Neural cell (in vitro differentiated cells): ENCODE results near the gene PRDM15.

Experiments used
- EP300 ChIP-seq: fragments of 450-650 bp; conservative IDR thresholded peaks from 2 replicates; pipeline ENCODE4 v1.6.1; 2014; ENCODE audit warnings: antibody characterized with exemption, mild to moderate bottlenecking, moderate library complexity; ENCODE audit not compliant: poor library complexity, severe bottlenecking
- EZH2 ChIP-seq: fragments of 200-600, 300-800 bp; shearing (Covaris generic), sonication (generic); IDR thresholded peaks from 2 replicates; pipeline ENCODE4 v1.6.1; 2014; ENCODE audit warnings: antibody characterized with exemption, low read length, borderline replicate concordance, mild to moderate bottlenecking; ENCODE audit not compliant: insufficient read depth, poor library complexity, severe bottlenecking
- POLR2AphosphoS5 ChIP-seq: IDR thresholded peaks from 2 replicates; pipeline ENCODE4 v1.6.1; 2012
- RAD21 ChIP-seq: fragments of 450-650 bp; conservative IDR thresholded peaks from 2 replicates; pipeline ENCODE4 v1.6.1; 2014; ENCODE audit warnings: antibody characterized with exemption, mild to moderate bottlenecking, moderate library complexity
- TF ChIP-seq, protein P1 (sequence below): fragments of 450-650 bp; IDR thresholded peaks from 2 replicates; pipeline ENCODE4 v1.5.1; 2014; ENCODE audit warnings: antibody characterized with exemption, mild to moderate bottlenecking, moderate library complexity; ENCODE audit not compliant: poor library complexity, severe bottlenecking

DNA sequence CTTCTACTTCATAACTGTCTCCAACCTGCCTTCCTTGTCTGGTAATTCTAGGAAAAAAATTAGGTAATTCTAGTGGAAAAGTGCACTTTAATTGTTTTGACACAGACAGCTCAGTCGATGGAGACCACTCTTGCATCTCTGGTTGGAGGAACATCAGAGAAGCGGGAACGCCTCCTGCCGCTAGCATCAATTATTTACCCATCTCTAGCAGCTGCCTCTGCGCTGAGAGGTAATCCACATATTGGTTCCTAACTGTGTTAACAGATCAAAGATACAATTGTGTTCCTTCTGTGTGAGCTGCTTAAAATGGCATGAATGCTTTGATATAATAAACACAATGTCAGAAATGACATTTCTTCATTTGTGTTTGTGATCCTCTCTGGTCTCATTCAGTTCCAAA is 41.3 kb upstream of the PRDM15 start:
- TF ChIP-seq, protein P1, sequence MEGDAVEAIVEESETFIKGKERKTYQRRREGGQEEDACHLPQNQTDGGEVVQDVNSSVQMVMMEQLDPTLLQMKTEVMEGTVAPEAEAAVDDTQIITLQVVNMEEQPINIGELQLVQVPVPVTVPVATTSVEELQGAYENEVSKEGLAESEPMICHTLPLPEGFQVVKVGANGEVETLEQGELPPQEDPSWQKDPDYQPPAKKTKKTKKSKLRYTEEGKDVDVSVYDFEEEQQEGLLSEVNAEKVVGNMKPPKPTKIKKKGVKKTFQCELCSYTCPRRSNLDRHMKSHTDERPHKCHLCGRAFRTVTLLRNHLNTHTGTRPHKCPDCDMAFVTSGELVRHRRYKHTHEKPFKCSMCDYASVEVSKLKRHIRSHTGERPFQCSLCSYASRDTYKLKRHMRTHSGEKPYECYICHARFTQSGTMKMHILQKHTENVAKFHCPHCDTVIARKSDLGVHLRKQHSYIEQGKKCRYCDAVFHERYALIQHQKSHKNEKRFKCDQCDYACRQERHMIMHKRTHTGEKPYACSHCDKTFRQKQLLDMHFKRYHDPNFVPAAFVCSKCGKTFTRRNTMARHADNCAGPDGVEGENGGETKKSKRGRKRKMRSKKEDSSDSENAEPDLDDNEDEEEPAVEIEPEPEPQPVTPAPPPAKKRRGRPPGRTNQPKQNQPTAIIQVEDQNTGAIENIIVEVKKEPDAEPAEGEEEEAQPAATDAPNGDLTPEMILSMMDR = no peak
- TF ChIP-seq POLR2AphosphoS5 (peak; percentile 80), EZH2 (no peak), RAD21 (peak; percentile 20), EP300 (no peak)
